Stimulated activated CD4-positive, alpha-beta T cell treated with anti-CD3 and anti-CD28 coated beads, Interleukin-1b, Interleukin-23, amount 100 ng/mL, for 1 hour (primary cell): ENCODE data around the gene HOXD1.

ENCODE experiments used
- DNase-seq, 2 donors: peaks; one replicate each; pipeline ENCODE4 v3.0.0-alpha.2; 2020; ENCODE audit warnings: low read depth in 2 of 2

Gene HOXD1

GRCh38 chr2:176187899-176188773 lies at the start of gene HOXD1:
TSS of gene HOXD1 (plus strand) at chr2:176188668. CDS start at chr2:176188802, 134 bp downstream.
- no peak for DNase-seq

GRCh38 chr2:176138923-176139660 lies 49.4 kb upstream of the HOXD1 start:
- no peak for DNase-seq

GRCh38 chr2:176139661-176140512 lies 48.6 kb upstream of the HOXD1 start:
- no peak for DNase-seq

GRCh38 chr2:176140513-176141317 lies 47.8 kb upstream of the HOXD1 start:
- DNase-seq: peak in 1 of 2 donors; percentile 44

- no peak for DNase-seq
Observed at GRCh38 chr2:176142281-176142680, 46.2 kb upstream of the HOXD1 start.

- DNase-seq: no peak
Observed at GRCh38 chr2:176145085-176145969, 43.1 kb upstream of the HOXD1 start.

GRCh38 chr2:176146101-176146500 lies 42.4 kb upstream of the HOXD1 start:
- no peak for DNase-seq

GRCh38 chr2:176146645-176147044 lies 41.8 kb upstream of the HOXD1 start:
- no peak for DNase-seq

- no peak for DNase-seq
Observed at GRCh38 chr2:176147210-176147799, 41.2 kb upstream of the HOXD1 start.

- no peak for DNase-seq
Observed at GRCh38 chr2:176147800-176148496, 40.5 kb upstream of the HOXD1 start.

GRCh38 chr2:176148751-176149421 lies 39.6 kb upstream of the HOXD1 start:
- no peak for DNase-seq

GRCh38 chr2:176149481-176149938 lies 39.0 kb upstream of the HOXD1 start:
- DNase-seq: no peak

GRCh38 chr2:176149939-176150583 lies 38.4 kb upstream of the HOXD1 start:
- no peak for DNase-seq

GRCh38 chr2:176150584-176151441 lies 37.7 kb upstream of the HOXD1 start:
- DNase-seq: no peak

GRCh38 chr2:176151442-176152287 lies 36.8 kb upstream of the HOXD1 start, which contains the start of gene HOXD4:
TSS of gene HOXD4 (plus strand) at chr2:176151550. CDS start at chr2:176151634, 84 bp downstream.
- DNase-seq: no peak
